ENCODE measurements around the gene CADM1. TPM values are rescaled to one million over a fixed set of nuclear protein-coding genes. Genes with fewer than 3 reads are reported as not detected.

The CADM1 gene
- total RNA-seq, 4 donors from 2014 or later = 17.1 to 49.8 (median 30.7) TPM

DNA sequence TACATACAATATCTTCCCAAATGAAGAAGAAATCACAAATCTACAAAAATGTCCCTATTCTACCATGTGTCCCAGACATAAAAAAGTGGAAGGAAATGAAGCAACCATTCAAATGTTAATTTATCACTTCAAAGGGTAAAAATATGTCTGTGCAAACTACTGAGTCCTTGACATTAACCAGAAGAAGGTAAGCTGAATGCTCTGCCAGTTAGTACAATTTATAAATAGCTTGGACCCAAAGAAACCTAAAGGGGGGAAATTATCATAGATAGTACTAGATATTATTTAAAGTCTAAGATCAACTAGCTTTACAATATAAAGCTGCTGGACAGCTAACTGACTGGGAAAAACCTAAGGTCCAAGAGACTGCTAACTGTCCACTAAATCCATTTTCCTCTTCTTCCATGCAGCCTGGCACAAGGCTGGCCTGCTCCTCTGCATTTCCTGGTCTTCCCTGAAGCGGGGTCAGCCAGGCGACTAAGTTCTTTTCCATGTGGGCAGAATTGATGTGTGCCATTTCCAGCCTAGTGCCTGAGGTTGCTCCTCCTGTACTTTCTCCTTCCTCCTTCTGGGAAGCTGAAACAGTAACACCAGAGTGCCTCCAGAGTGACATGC, 190.9 kb downstream of the CADM1 start:
- Histone ChIP-seq H3K36me3 (no peaks in the 10 kb centered on the region), H3K9me3 (no peaks in the 10 kb centered on the region), H3K27me3 (no peaks in the 10 kb centered on the region), H3K27ac (no peak overlapping the region), H3K4me3 (no peak overlapping the region), H3K4me1 (no peaks in the 10 kb centered on the region)
- no peak for DNase-seq (ENCODE audit: low spot score in 2 of 2)
- TF ChIP-seq POLR2A (IDR thresholded peaks at IDR 0.05) (no peak), EP300 (IDR thresholded peaks at IDR 0.05) (no peak)
- TF ChIP-seq, protein P1, sequence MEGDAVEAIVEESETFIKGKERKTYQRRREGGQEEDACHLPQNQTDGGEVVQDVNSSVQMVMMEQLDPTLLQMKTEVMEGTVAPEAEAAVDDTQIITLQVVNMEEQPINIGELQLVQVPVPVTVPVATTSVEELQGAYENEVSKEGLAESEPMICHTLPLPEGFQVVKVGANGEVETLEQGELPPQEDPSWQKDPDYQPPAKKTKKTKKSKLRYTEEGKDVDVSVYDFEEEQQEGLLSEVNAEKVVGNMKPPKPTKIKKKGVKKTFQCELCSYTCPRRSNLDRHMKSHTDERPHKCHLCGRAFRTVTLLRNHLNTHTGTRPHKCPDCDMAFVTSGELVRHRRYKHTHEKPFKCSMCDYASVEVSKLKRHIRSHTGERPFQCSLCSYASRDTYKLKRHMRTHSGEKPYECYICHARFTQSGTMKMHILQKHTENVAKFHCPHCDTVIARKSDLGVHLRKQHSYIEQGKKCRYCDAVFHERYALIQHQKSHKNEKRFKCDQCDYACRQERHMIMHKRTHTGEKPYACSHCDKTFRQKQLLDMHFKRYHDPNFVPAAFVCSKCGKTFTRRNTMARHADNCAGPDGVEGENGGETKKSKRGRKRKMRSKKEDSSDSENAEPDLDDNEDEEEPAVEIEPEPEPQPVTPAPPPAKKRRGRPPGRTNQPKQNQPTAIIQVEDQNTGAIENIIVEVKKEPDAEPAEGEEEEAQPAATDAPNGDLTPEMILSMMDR (IDR thresholded peaks at IDR 0.05) = no peak
- WGBS, 2 donors = 82 to 84% methylated on average over 2 of the region's 2 CpGs

DNA sequence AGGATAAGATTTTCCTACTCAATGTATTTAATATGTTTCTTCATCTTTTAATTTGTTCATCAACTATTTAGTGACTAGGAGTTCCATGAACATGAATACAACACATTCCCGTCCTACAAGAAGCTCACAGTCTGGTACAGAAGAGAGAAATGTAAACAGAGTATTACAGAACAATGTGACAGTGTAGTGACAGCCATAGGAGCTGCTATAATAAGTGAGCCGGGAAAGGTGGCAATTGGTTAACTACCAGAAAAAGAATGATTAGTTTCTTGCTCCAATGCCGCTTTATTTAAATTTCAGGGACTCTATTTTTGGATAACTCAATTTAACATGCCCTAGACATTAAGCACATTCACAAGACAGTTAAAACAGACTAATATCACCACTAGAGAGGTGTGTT, 192.3 kb downstream of the CADM1 start:
- Histone ChIP-seq H3K4me3 (no peak overlapping the region), H3K9me3 (no peaks in the 10 kb centered on the region), H3K27ac (no peak overlapping the region), H3K27me3 (no peaks in the 10 kb centered on the region), H3K4me1 (no peaks in the 10 kb centered on the region), H3K36me3 (no peaks in the 10 kb centered on the region)
- no peak for DNase-seq (ENCODE audit: low spot score in 2 of 2)
- TF ChIP-seq POLR2A (IDR thresholded peaks at IDR 0.05) (no peak), EP300 (IDR thresholded peaks at IDR 0.05) (no peak)
- TF ChIP-seq, protein P1 (IDR thresholded peaks at IDR 0.05) = no peak
- WGBS, 2 donors = 93 to 95% methylated on average over 3 of the region's 3 CpGs

DNA sequence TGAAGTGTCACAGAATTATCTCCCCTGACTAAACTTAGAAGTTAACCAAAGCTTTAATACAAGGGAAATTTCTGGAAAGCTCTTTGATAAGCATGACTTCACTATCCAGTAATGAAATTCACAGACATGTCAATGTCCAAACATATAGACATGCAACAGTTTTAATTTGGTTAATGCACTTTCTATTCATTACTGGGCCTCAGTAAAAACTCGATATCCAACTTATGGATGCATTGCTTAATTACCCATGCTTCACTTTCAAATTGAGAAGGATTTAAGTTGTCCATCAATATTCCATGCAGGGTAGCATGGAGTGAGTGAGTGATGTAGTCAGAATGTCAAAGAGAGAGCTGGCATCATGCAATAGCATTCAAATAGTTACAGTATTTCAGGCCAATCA, 197.5 kb downstream of the CADM1 start:
- WGBS, 2 donors = 71 to 76% methylated on average over 1 of the region's 1 CpG
- Histone ChIP-seq H3K9me3 (no peaks in the 10 kb centered on the region), H3K27me3 (no peaks in the 10 kb centered on the region), H3K36me3 (no peaks in the 10 kb centered on the region), H3K4me3 (no peak overlapping the region), H3K4me1 (peaks cover 0 to 13% (median 0%) of the 10 kb centered on the region in 4 donors), H3K27ac (no peak overlapping the region)
- DNase-seq (ENCODE audit: low spot score in 2 of 2) = no peak
- TF ChIP-seq, protein P1 (IDR thresholded peaks at IDR 0.05) = no peak
- TF ChIP-seq POLR2A (IDR thresholded peaks at IDR 0.05) (no peak), EP300 (IDR thresholded peaks at IDR 0.05) (no peak)

DNA sequence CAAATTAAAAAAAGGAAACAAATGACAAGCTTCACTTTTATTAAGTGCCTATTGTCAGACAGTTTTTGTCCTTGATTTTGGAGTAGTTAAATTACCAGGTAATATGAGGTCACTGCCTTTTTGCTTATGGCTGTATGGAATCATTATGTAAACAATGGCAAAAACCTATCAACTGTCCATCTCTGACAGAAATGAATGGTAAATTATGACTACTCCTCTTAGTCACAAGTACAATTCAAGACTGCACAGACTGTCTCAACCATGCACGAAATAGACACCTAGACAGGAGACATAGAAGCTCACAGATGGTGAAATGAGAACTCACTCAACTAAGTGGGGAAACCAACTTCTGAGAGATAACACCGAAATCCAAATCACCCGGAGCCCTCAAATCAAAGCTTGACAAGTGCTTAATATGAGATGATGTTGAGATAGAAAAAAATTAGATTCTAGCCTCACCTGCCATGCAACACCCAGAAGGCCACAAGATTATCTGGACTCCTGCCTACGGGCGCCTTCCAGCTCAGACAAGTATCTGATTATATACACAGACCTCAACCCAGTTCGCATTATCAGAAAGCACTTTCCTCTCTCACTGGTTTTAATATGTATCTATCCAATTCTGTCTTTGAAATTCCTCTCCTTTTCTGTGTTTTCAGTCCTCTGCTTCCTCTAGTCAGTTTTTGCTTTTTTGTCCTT, 199.3 kb downstream of the CADM1 start:
- DNase-seq (ENCODE audit: low spot score in 2 of 2) = no peak
- WGBS, 2 donors = 92 to 96% methylated on average over 6 of the region's 6 CpGs
- Histone ChIP-seq H3K4me1 (peaks cover 0 to 13% (median 0%) of the 10 kb centered on the region in 4 donors), H3K9me3 (no peaks in the 10 kb centered on the region), H3K36me3 (no peaks in the 10 kb centered on the region), H3K27me3 (no peaks in the 10 kb centered on the region), H3K4me3 (no peak overlapping the region), H3K27ac (no peak overlapping the region)
- TF ChIP-seq, protein P1 (IDR thresholded peaks at IDR 0.05) = no peak
- TF ChIP-seq POLR2A (IDR thresholded peaks at IDR 0.05) (no peak), EP300 (IDR thresholded peaks at IDR 0.05) (no peak)

DNA sequence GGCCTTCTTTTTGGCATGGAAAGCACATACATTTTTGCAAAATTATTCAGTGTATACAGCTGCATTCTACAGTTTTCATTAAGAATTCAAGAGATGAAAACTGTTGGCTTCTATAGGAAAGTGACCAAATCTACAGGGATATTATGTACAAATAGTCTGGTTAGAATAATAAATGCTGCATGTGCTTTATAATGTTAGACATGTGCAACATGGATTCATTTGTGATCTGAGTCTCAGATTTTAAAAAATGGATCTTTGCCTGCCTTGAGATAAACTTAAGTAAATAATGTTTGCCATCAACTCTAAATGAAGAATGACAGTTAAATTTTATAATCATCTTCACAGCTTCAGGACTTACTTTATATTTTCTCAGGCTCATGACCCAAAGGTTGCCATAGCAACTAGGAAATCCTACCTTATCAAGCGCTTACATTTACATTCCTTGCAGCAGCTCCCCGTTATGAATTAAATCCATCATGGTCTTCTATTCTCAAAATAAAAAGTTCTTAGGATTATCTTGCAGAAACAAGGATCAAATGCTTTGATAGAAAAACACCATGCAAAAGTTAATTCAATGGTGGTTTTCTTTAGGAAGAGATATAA, 200.2 kb downstream of the CADM1 start:
- Histone ChIP-seq H3K27me3 (no peaks in the 10 kb centered on the region), H3K27ac (no peak overlapping the region), H3K4me1 (peaks cover 0 to 13% (median 0%) of the 10 kb centered on the region in 4 donors), H3K4me3 (no peak overlapping the region), H3K9me3 (no peaks in the 10 kb centered on the region), H3K36me3 (no peaks in the 10 kb centered on the region)
- 73 to 82% methylated on average over 2 of the region's 2 CpGs for WGBS, 2 donors
- no peak for DNase-seq (ENCODE audit: low spot score in 2 of 2)
- TF ChIP-seq EP300 (IDR thresholded peaks at IDR 0.05) (no peak), POLR2A (IDR thresholded peaks at IDR 0.05) (no peak)
- TF ChIP-seq, protein P1 (IDR thresholded peaks at IDR 0.05) = no peak
